Stomach (tissue), 4 donors: Measurements from ENCODE around the gene DRC1.

ENCODE experiments used
- CTCF ChIP-seq, 7 experiments: fragments of 450-650 bp in 4 of 7; fragments of 200-600 bp in 3 of 7; sonication (generic) in 3 of 7; IDR thresholded peaks; one replicate each; pipeline ENCODE4 v1.5.1; 2016 to 2019; ENCODE audit warnings: antibody characterized with exemption in 7 of 7, control low read depth in 2 of 7, mild to moderate bottlenecking in 1 of 7
- EP300 ChIP-seq: sonication (generic); formaldehyde crosslinking; IDR thresholded peaks from one replicate; pipeline ENCODE4 v1.6.1; 2017; ENCODE audit warnings: antibody characterized with exemption
- POLR2A ChIP-seq, 4 donors: fragments of 450-650 bp; IDR thresholded peaks; one replicate each; pipeline ENCODE4 v1.6.1; 2016; ENCODE audit warnings: antibody characterized with exemption in 4 of 4, control low read depth in 2 of 4, mild to moderate bottlenecking in 1 of 4, moderate library complexity in 1 of 4
- POLR2AphosphoS5 ChIP-seq, 3 donors: sonication (generic); formaldehyde crosslinking; IDR thresholded peaks; one replicate each; pipeline ENCODE4 v1.6.1; 2016; ENCODE audit warnings: antibody characterized with exemption in 3 of 3

- no peak for TF ChIP-seq POLR2AphosphoS5 (IDR thresholded peaks at IDR 0.05)
- no peak for TF ChIP-seq POLR2A (IDR thresholded peaks at IDR 0.05)
- TF ChIP-seq CTCF (IDR thresholded peaks at IDR 0.05), result no peak
- no peak for TF ChIP-seq EP300
Measured at GRCh38 chr2:26484579-26484978, 82.9 kb downstream of the DRC1 start.
